ENCODE results near the gene BCR. TPM values are rescaled to one million over a fixed set of nuclear protein-coding genes. Genes with fewer than 3 reads are reported as not detected.

The BCR gene
- total RNA-seq, 2 experiments from 2014 or later = 42.2 to 51.3 TPM

DNA sequence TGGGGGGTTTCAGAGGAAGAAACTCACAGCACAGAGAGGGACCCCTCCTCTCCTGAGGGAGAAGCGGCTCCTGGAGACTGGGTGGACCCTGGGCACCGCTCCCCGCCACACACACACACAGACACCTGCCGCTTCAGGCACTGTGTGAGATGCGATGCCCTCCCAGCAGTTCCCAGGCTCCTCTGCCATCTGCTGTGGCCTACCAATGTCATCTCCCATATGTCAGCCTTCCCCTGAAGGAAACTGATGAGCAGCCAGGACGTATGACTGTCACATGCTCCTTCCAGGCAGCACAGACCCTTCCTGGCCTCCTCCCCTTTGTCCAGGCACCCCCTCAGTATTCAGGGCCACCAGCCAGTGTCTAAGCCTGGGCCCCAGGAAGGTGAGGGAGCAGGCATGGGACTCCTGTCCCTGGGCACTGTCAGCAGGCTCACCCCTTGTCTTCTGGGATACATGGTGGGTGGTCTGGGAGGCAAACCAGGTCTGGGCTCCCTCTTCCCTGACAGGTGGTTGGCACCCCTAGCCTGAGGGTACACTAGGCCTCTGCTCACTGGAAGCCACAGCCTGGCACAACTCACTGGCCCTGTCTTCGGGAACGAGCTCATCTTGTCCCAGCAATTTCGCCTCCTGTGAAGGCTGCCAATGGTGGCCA, 11.8 kb upstream of the BCR start:
- Histone ChIP-seq H3K4me2 (ENCODE audit: low read length) (no peak overlapping the region), H3K4me3 (ENCODE audit: low read depth, low read length, poor library complexity, severe bottlenecking) (no peak overlapping the region), H3K36me3 (ENCODE audit: insufficient read depth, low read length) (no peaks in the 10 kb centered on the region), H3K27ac (ENCODE audit: low read depth, low read length, poor library complexity, severe bottlenecking) (no peak overlapping the region), H3K9me2 (ENCODE audit: insufficient read depth, low read length) (no peaks in the 10 kb centered on the region), H3K9me3 (ENCODE audit: low read length) (no peaks in the 10 kb centered on the region), H3K79me2 (ENCODE audit: insufficient read depth, low read depth, low read length) (no peaks in the 10 kb centered on the region), H4K20me1 (ENCODE audit: insufficient read depth, low read length) (no peaks in the 10 kb centered on the region), H3K4me1 (ENCODE audit: insufficient read depth, low read length, poor library complexity, severe bottlenecking) (peaks cover 6% of the 10 kb centered on the region), H2AFZ (ENCODE audit: low read length) (no peak overlapping the region)
- ChIA-PET CTCF (ENCODE audit: unreplicated experiment) (no interaction called here), POLR2A (no interaction called here)
- BruUV-seq (replicated peaks) = no TSS peak
- no peak for TF ChIP-seq EZH2phosphoT487 (IDR thresholded peaks at IDR 0.05; ENCODE audit: borderline replicate concordance, low read depth, low read length)
- TF ChIP-seq, protein P1, sequence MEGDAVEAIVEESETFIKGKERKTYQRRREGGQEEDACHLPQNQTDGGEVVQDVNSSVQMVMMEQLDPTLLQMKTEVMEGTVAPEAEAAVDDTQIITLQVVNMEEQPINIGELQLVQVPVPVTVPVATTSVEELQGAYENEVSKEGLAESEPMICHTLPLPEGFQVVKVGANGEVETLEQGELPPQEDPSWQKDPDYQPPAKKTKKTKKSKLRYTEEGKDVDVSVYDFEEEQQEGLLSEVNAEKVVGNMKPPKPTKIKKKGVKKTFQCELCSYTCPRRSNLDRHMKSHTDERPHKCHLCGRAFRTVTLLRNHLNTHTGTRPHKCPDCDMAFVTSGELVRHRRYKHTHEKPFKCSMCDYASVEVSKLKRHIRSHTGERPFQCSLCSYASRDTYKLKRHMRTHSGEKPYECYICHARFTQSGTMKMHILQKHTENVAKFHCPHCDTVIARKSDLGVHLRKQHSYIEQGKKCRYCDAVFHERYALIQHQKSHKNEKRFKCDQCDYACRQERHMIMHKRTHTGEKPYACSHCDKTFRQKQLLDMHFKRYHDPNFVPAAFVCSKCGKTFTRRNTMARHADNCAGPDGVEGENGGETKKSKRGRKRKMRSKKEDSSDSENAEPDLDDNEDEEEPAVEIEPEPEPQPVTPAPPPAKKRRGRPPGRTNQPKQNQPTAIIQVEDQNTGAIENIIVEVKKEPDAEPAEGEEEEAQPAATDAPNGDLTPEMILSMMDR (conservative IDR thresholded peaks at IDR 0.05; ENCODE audit: low read length) = no peak
- DNase-seq (ENCODE audit: low spot score) = no peak
- intact Hi-C loops (cut with micrococcal nuclease; ENCODE audit: unreplicated experiment) = no loop called here

DNA sequence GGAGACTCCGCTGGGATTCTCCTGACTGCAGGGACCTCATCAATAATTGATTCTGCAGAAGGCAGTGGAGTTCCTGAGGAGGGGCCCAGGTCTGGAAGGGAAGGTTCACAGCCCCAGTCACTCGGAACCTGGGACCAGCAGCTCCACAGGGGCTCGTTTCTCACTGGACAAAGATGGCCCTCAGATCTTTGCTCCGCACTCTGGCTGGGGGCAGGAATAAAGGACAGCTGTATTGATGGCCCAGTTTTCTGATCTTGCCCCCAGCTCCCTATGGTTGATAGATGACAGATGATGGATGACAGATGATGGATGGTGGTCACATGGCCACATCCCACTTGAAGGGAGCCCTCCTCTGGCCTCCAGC, 11.3 kb upstream of the BCR start:
- BruUV-seq (replicated peaks) = no TSS peak
- intact Hi-C loops (cut with micrococcal nuclease; ENCODE audit: unreplicated experiment) = no loop called here
- H3K27ac ChIP-seq (ENCODE audit: low read depth, low read length, poor library complexity, severe bottlenecking) = no peak overlapping the region
- no peaks in the 10 kb centered on the region for H4K20me1 ChIP-seq (ENCODE audit: insufficient read depth, low read length)
- H3K79me2 ChIP-seq (ENCODE audit: insufficient read depth, low read depth, low read length) = no peaks in the 10 kb centered on the region
- H3K4me3 ChIP-seq (ENCODE audit: low read depth, low read length, poor library complexity, severe bottlenecking) = no peak overlapping the region
- no peaks in the 10 kb centered on the region for H3K9me2 ChIP-seq (ENCODE audit: insufficient read depth, low read length)
- TF ChIP-seq, protein P1 (conservative IDR thresholded peaks at IDR 0.05; ENCODE audit: low read length) = no peak
- TF ChIP-seq EZH2phosphoT487 (IDR thresholded peaks at IDR 0.05; ENCODE audit: borderline replicate concordance, low read depth, low read length) = no peak
- H3K4me2 ChIP-seq (ENCODE audit: low read length) = no peak overlapping the region
- H3K36me3 ChIP-seq (ENCODE audit: insufficient read depth, low read length) = no peaks in the 10 kb centered on the region
- no peak for DNase-seq (ENCODE audit: low spot score)
- no peaks in the 10 kb centered on the region for H3K9me3 ChIP-seq (ENCODE audit: low read length)
- no peak overlapping the region for H2AFZ ChIP-seq (ENCODE audit: low read length)
- peaks cover 6% of the 10 kb centered on the region for H3K4me1 ChIP-seq (ENCODE audit: insufficient read depth, low read length, poor library complexity, severe bottlenecking)
- POLR2A ChIA-PET = interaction anchor here (0.6 kb wide), 1 partner anchor 134 kb away, joined by 3 read pairs; no protein-coding TSS in a partner anchor
- CTCF ChIA-PET (ENCODE audit: unreplicated experiment) = no interaction called here
